ENCODE results near the gene OPHN1.

Gene OPHN1

GRCh38 chrX:68193786-68194185, 239.5 kb downstream of the OPHN1 start:
- no peak for DNase-seq (ENCODE audit: low read depth)
- H3K4me3 ChIP-seq (ENCODE audit: control insufficient read depth, low read depth, low read length) = no peak overlapping the region
- no peak for TF ChIP-seq CTCF (IDR thresholded peaks at IDR 0.05; ENCODE audit: control insufficient read depth, insufficient read depth, low read depth, low read length, missing control alignments)

- DNase-seq (ENCODE audit: low read depth) = no peak
- no peak for TF ChIP-seq CTCF (IDR thresholded peaks at IDR 0.05; ENCODE audit: control insufficient read depth, insufficient read depth, low read depth, low read length, missing control alignments)
These were observed 240.1 kb downstream of the OPHN1 start for GRCh38 chrX:68193234-68193633.

GRCh38 chrX:68190799-68191198, 242.5 kb downstream of the OPHN1 start:
- H3K4me3 ChIP-seq (ENCODE audit: control insufficient read depth, low read depth, low read length) = no peak overlapping the region
- DNase-seq (ENCODE audit: low read depth) = no peak
- no peak for TF ChIP-seq CTCF (IDR thresholded peaks at IDR 0.05; ENCODE audit: control insufficient read depth, insufficient read depth, low read depth, low read length, missing control alignments)

More at GRCh38 chrX:68193234-68193633, 240.1 kb downstream of the OPHN1 start:
- no peak overlapping the region for H3K4me3 ChIP-seq (ENCODE audit: control insufficient read depth, low read depth, low read length)

- TF ChIP-seq CTCF (IDR thresholded peaks at IDR 0.05; ENCODE audit: control insufficient read depth, insufficient read depth, low read depth, low read length, missing control alignments) = no peak
- no peak overlapping the region for H3K4me3 ChIP-seq (ENCODE audit: control insufficient read depth, low read depth, low read length)
- DNase-seq (ENCODE audit: low read depth) = no peak
These were observed 246.6 kb downstream of the OPHN1 start for GRCh38 chrX:68186552-68187262.

DNA sequence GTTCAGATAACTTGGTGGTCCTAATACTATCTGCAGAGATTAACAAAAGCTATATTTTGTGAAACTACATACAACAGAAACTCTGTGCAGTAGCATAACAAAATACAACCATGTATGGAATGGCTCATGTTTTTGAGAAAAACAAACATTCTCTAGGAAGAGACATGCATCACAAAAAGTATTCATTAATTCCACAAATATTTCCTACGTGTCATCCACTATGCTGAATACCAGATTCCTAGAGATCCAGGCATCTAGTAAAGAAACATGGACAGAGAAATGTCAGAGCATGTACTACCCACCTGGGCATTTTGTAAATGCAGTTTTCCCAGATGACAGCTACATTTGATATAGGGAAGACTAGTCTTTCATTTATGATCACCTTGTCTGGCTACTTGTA, 248.1 kb downstream of the OPHN1 start:
- no peak for TF ChIP-seq CTCF (IDR thresholded peaks at IDR 0.05; ENCODE audit: control insufficient read depth, insufficient read depth, low read depth, low read length, missing control alignments)
- no peak for DNase-seq (ENCODE audit: low read depth)
- no peak overlapping the region for H3K4me3 ChIP-seq (ENCODE audit: control insufficient read depth, low read depth, low read length)

DNA sequence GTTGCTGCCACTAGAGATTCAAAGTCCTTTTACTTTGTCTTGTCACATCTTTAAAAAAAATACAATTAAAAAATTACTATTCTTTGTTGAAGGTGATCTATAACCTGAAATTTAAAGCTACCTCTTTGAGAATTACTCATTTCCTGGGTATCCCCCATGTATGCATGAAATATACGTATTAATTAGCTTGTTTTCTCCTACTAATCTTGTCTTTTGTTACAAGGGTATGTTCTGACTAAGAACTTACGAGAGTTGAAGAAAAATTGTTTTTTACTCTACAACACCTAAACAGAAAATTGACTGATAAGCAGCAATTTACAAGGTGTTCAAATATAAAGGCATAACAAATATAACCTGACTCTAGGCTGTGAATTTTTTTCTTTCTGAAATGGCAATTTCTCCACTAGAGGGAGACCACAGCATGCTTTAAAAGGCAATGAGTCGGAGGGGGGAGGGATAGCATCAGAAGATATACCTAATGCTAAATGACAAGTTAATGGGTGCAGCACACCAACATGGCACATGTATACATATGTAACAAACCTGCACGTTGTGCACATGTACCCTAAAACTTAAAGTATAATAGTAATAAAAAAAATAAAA, 249.6 kb downstream of the OPHN1 start:
- no peak overlapping the region for H3K4me3 ChIP-seq (ENCODE audit: control insufficient read depth, low read depth, low read length)
- DNase-seq (ENCODE audit: low read depth) = no peak
- TF ChIP-seq CTCF (IDR thresholded peaks at IDR 0.05; ENCODE audit: control insufficient read depth, insufficient read depth, low read depth, low read length, missing control alignments) = peak; percentile 62

All from AG09309 (cell line).